ENCODE data around the gene GFRA4. TPM values are rescaled to one million over a fixed set of nuclear protein-coding genes. Genes with fewer than 3 reads are reported as not detected.

Gene GFRA4, protein sequence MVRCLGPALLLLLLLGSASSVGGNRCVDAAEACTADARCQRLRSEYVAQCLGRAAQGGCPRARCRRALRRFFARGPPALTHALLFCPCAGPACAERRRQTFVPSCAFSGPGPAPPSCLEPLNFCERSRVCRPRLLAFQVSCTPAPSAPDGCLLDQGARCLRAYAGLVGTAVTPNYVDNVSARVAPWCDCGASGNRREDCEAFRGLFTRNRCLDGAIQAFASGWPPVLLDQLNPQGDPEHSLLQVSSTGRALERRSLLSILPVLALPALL
- not detected for total RNA-seq

DNA sequence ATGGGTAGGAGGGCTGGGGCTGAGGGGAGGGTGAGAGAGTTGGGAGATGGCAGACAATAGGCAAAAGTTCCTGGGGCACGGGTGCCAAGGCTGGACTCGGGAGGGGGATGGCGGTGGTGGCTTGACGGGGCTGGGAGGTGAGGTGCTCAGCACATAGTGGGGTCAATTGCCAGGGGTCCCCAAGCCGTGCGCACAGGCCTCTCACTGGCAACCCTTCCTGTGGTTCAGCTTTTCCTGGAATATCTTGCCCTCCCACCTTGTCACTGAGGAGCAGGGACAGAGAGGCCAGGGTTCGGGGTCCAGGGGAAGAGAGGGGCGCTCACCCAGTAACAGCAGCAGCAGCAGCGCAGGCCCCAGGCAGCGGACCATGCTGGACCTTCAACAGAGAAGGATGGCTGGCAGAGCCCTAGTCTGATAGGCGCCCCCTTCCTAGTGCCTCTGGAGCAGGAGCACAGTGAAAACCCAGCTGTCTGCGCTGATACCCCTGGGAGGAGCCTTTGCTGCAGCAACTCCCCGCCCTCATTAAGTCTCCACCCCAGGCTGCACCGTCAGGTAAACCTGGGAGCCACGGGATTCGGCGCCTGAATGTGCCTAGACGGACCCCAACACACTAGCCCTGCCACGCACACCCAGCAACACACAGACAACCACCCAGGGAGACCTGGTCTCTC, at the start of gene GFRA4:
Gene GFRA4 (minus strand): TSS at position 369 of the 671 bp plus-strand sequence. CDS start 0 bp downstream, at position 369.
- no peak for DNase-seq (ENCODE audit: low spot score)

DNA sequence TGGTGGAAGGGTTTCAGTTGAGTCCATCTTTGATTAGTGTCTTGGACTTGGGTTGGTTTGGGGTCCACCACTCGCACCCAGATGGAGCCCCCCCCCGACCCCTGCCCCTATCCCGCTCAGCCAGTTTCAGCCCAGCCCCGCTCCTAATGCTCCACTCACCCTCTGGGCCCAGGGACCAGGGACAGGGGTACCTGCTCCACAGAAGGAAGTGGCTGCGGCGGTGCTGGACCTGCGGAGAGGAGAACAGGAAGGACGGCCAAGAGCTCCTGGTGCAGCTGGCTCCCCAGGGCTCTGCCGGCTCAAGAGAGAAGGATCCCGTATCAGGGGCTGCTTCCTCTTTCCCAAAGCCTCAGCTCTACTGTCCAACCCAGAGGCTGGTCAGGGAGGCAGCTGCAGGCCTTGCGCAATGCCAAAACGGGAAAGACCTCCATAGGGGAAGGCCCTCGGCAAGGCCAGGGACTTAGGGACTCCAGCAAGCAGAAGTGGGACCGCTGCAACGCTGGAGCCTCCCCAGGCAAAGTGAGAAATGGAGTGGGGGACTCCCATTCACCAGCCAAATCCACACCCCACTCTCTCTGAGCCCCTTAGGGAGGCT, 49.2 kb upstream of the GFRA4 start, which contains the start of gene SIGLEC1:
Gene SIGLEC1 (minus strand): TSS at position 322 of the 595 bp plus-strand sequence. CDS start 5,472 bp downstream, outside the sequence.
- peak; percentile 58 for DNase-seq (ENCODE audit: low spot score)

DNA sequence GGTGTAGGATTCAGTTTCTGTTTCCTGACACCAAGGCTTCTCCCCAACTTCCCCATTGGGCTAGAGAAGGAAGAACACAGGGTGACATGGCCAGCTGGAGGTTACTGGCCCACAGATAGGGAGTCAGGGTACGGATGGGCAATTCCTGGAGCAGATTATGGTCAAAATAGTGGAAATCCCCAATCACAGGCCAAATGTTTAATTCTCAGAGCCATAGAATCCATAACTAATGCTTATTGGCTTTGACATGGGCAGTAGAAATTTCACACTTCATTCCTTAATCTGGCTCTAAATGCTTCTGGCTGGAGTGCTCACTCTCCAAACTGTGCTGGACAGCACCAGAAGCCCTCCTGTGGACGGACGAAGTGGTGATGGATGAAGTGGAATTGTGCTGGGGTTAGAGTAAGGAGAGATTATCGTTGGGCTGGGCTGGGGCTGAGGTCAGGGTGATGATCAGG, 48.3 kb upstream of the GFRA4 start:
- DNase-seq (ENCODE audit: low spot score), result no peak

DNA sequence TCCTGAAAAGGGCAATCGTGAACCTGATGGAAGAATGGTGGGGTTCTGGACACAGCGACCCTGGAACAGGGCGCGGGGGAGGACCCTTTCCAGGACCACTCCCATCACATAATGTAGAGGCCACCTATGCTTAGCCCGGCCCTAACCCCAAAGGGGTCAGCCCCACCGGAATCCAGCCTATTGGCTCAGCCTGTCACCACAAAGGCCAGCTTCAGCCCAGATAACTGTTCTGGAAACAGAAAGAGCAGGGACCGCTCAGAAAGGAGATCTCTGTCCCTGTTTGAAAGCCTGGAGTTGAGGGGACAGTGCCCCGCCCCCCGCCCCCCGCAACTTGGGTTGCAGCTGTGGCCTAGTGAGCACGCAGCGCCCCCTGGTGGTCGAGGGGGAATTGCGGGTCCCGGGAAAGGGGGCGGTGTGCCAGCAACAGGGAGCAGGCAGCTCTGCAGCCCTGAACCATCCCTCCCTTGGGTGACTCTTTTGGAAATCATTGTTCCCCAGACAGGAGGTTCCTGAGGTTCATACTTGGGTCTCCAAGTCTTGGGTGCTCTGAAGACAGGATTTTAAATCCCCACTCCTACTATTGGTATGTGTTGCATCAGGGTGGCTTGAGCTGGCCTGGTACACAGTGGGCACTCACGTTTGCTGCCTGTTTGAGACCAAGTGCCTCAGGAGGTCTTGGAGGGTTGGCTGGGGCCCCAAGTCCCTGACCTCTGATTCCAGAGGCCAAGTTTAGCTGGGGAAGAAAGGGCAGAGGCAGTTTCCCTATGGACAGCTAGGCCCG, 47.7 kb upstream of the GFRA4 start:
- peak; percentile 63 for DNase-seq (ENCODE audit: low spot score)

DNA sequence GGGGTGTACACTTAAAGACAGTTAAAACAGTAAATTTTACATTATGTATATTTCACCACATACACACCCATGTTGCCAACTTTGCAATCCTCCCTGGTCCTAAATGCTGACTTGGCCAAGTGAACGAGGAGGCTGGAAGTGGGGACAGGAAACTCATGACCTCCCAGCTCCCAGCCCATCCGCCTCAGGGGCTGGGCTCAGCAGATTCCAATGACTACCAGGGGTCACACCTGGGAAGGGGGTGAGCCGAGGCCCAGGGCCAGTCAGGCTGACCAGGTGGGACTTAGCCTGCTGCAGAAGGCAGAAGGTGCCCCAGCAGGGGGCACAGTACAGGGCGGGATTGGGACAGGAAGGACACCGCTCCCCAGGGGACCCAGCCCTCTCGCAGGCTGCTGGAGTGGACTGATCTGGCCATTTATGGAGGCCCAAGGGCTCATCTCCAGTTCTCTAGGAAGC, 46.8 kb upstream of the GFRA4 start:
- DNase-seq (ENCODE audit: low spot score), result no peak

DNA sequence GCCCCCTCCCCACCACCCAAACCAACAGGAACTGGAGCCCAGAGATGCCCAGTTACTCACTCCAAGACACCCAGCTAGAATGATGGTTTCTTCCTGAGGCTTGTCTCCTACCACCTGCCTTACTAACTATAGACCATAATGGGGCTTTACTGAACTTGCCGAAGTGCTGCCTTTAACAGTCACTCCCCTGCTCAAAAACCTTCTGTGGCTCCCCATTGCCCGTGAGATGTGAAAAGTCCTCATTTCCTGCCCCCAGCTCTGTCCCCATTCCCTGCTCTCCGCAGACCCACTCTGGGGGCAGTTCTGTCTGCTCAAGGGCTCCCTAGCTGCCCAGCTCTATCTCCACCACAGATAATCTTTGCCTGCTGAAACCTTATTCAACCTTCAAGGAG, 44.3 kb upstream of the GFRA4 start:
- DNase-seq (ENCODE audit: low spot score), result no peak

DNA sequence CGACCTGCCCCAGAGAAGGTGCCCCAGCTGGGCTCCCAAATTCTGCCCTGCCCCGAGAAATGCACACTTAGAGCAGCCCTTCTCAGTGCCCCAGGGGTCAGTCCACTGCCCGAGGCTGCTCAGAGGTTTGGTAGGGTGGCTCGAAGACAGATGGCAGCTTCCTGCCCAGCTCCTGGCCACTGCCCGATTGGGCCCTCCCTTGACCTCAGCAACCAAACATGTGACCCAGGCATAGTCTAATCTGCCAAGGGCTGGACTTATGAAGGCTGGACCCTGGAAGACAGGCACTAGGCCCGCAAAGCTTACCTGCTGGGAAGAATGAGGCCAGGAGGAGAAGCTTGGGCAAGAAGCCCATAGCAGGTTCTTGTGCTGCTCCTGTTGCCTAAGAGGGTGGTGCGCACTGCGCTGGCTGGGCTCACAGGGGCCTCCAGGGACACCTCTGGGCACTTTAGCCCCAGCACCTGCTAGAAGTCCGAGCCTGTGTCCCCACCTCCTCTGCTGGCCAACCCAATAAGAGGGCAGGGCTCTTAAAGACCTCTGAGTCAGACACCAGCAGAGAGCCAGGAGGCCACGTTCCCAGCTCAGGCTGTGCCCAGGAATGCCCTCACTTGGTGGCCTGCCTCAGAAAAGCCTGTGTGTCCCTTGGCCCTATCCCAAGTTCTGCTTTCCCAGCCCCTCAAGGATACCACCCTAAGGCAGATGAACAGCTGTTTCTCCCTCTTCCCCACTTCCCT, 43.7 kb upstream of the GFRA4 start:
- DNase-seq (ENCODE audit: low spot score), result no peak

DNA sequence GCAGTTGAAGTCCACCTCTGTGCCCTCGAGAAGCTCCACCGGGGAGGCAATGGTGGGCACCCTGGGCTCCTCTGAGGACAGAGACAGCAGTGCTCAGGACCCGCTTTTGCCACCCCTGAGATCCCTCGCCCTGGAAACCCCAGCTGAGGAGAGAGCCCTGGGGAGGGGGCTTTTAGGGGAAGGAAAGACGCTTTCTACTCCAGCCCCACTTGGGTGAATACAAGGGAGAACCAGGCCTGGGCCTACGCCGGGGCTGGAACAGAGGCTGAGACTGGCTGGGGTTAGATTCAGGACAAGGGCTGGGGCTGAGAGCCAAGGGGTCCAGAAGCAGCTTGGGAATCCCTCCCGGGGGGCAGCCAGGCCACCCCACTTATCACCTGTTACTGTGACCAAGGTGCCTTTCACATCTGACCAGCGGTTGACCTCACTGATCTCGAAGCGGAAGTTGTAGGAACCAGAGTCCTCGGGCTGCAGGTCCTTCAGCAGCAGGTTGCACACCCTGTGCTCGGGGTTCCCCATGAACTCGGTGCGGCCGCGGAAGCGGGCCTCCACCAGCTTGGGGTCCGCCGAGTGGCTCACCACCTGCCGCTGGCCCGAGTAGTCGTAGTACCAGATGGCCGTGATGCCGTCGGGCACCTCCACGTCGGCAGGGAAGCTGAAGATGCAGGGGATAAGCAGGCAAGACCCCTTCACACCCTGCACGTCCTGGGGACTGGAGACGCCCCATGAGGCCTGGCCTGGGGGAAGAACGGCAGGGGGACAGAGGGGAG, 43.0 kb upstream of the GFRA4 start:
- DNase-seq (ENCODE audit: low spot score), result no peak

DNA sequence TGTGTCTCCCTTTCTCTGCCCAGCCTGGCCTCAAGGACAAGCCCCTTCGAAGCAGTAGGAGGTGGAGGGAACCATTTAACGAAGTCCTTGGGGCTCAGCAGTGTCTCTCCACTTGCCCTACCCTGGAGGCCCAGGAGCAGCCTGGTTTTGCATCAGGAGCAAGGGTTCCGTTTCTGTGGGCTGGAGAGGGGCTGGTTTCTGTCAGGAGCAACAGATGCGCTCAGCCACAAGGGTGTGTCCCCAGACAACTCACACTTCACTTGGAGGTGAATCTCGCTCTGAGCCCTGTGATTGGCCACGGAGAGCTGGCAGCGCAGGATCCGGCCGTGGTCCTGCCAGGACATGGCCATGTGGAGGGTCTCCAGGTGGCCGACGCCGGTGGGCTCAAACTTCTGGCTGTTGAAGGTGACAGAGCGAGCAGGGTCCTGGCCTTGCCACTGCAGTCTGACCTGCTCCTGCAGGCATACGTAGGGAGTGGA, 42.3 kb upstream of the GFRA4 start:
- no peak for DNase-seq (ENCODE audit: low spot score)

DNA sequence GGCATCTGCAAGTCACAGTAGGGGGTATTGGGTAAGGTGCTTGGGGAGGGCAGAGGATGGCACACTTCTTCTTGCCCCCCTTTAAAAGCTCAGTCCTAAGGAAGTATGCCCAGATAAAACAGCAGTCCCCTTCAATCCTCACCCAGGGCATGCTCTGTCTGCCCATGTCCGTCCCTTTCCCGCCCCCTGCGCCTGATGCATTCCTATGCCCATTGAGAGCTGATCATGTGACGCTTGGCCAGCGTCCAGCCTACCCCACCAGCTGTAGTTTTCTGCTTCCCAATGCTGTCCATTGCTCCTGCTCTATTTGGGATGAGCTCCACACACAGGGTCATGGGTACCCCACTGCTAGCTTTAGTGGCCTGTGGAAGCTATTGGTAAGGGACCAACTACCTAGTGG, 40.9 kb upstream of the GFRA4 start:
- DNase-seq (ENCODE audit: low spot score), result no peak

DNA sequence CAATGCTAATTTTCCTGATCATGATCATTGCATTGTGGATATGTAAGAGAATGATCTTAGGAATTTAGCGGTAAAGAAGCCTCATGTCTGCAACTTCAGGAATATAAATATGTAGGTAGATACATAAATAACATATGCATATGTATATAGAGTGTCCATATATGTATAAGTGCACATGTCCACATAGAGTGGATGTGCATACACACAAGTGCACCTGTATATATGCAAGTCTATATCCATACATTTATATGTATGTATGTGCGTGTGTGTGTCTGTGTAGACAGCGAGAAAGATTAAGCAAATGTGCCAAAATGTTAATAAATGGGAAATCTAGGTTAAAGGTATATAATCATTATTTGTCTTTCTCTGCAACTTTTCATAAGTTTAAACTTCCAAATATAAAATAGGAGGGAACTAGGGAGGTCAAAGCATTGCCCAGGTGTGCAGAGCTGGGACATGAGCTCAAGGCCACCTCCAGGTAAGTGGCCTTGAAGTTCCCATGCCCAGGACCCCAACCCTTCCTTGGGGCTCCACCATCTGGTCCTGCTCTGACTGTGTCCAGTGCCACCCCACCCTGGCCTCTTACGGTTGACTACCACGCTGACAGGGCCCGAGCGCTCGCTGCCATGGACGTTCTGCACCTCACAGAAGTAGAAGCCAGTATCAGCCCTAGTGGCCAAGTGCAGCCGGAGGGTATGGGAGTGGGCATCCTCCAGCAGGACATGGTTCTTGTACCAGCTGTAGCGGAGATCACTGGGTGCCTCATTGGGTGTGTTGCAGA, 39.6 kb upstream of the GFRA4 start:
- DNase-seq (ENCODE audit: low spot score), result no peak

DNA sequence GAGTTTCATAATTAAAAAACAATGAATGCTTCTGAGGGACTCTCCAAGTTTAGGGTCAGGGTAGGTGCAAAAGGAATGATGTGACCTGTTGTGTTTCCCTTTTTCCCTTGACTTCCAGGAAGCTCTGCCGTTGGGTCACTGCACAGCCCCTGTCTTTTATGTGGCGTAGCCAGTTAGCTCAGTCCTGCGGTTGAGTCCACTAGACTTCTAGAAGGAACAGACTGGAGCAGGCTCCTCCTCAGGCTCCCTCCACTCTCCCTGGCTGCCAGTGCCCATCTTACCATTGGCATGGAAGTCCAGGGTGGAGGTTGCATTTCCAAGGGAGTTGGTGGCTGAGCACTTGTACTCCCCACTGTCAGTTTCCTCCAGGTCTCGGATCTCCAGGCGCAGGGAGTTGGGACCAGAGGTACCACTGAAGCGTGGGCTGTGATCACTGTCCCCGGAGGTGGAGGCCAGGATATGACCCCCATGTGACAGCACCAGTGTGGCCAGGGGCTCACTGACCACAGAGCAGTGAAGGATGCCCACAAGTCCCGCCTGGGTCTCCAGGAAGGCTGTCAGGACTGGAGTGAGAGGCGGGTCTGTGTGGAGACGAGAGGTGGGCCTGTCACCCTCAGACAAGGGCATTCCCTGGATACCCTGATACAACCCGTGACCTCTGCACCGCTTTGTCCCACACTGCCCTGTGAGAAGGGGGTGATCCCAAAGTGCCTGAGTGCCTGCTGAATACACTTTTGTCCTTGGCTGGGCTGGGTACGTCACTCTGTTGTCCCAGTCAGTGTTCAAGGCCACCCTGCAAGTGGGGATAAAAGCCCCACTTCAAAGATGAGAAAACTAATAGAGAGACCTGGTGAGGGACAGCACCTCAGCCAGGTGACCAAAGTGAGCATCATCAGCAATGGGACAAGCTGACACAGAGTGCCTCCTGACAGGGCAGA, 38.1 kb upstream of the GFRA4 start:
- DNase-seq (ENCODE audit: low spot score), result no peak

DNA sequence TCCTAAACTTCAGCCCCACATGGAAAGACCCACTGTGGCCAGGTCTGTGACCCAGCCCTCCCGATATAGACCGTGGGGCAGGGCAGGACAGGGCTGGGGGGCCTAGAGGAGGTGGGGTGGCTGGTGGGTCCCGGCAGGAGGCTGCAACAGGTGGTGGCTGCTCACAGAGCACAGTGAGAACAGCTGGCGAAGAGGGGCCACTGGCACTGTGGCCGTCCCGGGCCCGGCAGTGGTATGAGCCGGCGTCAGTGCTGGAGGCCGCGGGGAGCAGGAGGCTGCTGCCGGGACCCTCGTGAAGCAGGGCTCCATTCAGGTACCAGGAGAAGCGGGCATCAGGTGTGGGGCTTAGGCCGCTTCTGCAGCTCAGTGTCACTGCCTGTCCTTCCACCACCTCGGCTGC, 35.8 kb upstream of the GFRA4 start:
- DNase-seq (ENCODE audit: low spot score), result no peak

DNA sequence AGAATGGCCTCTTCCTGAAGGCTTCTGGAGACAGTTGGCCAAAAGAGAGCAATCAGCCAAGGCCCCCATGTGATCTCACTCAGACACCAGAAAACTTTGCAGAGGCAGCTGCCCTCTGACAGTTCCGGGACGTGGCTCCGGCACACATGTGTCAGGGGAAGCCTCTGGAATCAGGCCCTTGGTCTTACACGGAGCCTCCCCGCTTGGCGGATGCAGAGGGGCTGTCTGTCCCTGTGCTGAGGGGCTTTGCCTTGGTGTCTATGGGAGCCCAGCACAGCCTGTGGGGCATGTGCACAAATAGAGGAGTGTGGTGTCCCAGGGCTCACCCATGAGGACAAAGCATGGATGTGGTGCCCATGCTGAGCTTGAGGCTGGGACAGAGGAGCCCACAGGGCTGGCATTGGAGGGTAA, 35.4 kb upstream of the GFRA4 start:
- no peak for DNase-seq (ENCODE audit: low spot score)

DNA sequence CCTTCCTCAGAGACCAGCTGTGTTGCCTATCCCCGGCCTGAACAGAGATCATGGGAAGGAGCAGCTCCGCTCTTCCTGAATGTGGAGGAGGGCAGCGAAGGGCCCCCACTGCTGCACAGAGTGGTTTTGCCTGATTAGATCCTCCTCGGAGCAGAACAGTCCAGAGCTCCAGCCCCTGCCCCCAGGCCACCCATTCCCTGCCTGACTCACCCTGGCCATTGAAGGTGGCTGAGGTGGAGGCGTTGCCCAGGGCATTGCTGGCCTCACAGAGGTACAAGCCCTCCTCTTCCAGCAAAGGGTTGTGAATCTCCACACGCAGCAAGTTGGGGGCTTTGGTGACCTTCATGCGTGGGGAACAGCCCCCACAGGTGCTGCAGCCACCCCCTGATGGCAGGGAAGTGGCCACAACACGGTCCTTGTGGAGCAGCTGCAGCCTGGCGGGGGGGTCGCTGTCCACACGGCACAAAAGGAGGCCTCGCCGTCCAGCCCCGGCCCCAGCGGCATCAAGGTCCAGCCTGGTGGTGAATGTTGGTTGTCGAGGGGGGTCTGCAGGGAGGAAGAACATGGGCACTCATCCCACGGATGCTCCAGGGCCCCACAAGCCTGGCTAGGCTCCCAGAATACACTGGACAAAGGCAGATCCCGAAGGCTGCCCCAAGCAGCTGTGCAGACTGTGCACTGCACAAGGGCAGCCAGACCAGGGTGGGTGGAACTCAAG, 34.5 kb upstream of the GFRA4 start:
- DNase-seq (ENCODE audit: low spot score), result no peak

DNA sequence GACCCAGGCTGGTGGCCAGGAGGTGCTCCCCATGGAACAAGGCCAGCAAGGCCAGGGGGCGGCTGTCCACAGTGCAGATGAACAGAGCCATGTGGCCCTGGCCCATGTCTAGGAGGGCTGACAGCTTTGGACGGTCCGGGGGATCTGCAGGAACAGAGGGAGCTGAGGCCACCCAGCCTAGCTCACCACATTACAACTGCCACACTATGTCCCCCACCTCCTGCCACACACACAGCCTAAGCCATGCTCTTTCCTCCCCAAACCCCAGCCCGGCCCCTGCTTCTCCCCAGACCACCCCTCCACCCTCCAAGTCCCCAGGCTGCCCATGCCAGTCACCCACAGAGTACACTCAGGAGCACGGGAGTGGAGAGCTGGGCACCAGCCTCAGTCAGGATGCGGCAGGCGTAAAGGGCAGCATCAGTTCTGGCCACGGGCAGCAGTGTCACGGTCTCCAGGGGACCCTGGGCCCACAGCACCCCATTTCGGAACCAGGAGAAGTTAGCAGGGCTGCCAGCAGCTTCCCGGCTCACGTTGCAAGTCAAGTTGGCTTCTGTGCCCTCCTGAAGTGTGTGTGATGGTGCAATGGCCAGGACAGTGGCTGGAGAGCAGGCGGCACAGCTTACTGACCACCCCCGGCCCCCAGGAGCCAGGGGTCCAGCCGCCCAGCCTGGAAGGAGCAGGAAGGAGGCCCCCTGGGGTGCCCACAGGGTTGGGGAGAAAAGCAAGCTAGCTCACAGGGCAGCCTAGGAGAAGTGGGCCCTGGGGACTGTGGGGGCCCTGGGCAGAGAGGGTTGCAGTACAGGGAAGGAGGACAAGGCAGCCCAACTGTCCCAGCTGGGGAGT, 33.8 kb upstream of the GFRA4 start:
- no peak for DNase-seq (ENCODE audit: low spot score)

DNA sequence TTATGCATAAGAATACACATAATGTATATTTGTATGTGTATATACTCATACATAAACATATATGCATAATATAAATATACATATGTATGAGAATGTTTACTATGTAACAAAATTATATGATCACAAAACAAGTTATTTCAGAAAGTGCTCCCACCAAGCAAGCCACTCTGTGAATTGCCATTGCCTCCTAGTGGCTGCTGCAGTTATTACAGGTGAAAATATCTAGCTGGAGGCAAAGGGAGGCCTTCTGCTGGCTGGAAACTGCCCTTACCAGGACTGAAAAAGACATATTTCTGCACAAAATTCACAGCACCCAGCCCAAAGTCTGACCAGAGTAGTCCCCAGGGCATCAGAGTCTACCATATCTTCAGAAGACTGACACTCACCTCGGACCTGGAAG, 33.0 kb upstream of the GFRA4 start:
- no peak for DNase-seq (ENCODE audit: low spot score)
